Measurements from ENCODE around the gene CXorf65.

CXorf65 gene

DNA sequence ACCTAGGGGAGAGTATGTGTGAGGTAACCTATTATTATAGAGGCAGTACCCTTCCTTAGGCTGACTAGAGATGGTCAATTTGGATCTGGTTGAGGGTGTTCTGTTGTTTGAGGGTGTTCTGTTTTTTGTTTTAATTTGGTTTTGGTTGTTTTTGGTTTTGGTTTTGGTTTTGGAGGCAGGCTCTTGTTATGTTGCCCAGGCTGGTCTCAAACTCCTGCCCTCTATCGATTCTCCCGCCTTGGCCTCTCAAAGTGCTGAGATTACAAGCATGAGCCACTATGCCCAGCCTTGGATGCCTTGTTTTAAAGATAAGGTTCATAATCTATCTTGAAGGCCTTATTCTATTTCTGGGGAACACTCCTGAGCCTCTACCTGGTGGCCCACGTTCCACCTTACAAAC is 912 bp downstream of the CXorf65 start:
- DNase-seq: no peak

DNA sequence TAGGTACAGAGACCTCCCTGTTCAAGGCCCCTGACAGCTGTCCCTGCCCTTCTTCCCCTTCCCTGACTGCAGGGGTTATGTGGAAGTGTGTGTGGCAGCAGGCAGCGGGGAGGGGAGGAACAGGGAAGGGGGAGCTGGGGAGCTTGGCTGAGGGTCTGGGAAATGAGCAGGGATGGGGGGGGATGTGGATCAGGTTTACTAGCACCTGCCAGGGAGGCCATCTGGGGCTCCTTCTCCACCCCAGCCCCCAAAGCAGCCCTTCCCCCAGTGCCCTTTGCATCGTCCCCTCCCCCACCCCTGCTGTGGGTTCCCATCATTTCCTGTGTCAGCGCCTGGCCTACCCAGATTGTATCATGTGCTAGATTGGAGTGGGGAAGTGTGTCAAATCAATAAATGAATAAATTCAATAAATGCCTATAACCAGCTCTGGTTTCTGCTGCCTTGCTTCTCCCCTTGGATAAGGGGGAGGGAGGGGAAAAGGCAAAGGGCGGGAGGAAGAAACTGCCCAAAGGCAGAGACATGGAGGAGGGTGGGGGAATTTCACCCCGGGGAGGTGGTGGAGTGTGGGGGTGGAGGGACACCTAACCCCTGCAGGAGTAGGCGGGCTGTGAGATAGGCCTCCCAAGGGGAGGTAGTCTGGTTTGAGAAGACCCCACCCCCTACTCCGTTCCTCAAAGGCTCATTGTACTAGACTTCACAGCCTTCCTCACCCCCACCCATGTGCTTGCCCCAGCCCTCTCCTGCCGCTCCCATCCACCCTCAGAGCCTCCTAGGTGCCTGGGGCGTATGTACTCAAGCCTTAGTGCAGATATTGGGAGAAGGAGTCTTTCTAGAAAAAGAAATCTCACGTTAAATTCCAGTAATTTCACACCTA is 3.2 kb downstream of the CXorf65 start:
- no peak for DNase-seq

DNA sequence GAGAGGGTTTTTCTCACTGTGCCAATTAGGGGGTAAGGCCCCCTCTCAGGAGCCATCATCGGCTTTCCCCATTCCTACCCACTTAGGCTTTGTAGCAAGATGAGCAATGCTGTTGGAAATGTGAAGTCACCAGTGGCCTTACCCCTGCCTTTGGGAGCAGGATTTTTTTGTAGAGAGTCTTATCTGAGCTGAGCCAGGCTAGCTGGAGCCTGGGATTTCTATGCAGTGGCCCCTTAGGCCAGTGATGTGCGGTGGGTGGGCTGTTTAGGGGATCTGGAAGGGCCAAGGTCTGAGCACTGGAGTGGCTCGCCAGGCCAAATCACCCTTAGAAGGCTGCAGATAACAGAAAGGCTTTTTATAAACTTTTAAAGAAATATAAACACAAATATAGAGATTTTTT is 4.2 kb downstream of the CXorf65 start:
- no peak for DNase-seq

DNA sequence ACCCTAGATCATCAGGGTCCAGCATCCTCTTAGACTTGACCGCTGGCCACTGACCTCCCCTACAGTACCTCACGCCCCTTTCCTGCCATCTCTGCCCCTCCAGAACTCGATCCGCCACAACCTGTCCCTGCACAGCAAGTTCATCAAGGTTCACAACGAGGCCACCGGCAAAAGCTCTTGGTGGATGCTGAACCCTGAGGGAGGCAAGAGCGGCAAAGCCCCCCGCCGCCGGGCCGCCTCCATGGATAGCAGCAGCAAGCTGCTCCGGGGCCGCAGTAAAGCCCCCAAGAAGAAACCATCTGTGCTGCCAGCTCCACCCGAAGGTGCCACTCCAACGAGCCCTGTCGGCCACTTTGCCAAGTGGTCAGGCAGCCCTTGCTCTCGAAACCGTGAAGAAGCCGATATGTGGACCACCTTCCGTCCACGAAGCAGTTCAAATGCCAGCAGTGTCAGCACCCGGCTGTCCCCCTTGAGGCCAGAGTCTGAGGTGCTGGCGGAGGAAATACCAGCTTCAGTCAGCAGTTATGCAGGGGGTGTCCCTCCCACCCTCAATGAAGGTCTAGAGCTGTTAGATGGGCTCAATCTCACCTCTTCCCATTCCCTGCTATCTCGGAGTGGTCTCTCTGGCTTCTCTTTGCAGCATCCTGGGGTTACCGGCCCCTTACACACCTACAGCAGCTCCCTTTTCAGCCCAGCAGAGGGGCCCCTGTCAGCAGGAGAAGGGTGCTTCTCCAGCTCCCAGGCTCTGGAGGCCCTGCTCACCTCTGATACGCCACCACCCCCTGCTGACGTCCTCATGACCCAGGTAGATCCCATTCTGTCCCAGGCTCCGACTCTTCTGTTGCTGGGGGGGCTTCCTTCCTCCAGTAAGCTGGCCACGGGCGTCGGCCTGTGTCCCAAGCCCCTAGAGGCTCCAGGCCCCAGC is 5.7 kb downstream of the CXorf65 start:
- no peak for DNase-seq

DNA sequence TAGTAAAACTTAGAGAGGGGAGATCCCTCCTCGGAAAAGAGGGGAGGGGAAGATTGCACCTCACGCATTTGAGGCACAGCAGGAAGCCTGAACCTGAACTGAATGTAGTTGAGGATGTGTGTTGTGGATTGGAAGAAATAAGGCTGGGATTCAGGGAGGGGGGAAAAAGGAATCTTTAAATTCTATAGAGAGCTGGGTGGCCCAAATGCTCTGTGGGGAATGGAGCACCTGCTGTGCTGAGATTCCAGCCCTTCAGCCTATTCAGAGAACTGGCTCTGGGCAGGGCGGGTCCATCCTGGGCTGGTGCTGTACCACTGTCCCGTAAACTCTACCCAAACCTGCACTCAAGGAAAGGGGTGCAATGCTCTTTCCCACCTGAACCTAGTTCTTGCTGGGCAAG is 6.8 kb downstream of the CXorf65 start:
- no peak for DNase-seq

DNA sequence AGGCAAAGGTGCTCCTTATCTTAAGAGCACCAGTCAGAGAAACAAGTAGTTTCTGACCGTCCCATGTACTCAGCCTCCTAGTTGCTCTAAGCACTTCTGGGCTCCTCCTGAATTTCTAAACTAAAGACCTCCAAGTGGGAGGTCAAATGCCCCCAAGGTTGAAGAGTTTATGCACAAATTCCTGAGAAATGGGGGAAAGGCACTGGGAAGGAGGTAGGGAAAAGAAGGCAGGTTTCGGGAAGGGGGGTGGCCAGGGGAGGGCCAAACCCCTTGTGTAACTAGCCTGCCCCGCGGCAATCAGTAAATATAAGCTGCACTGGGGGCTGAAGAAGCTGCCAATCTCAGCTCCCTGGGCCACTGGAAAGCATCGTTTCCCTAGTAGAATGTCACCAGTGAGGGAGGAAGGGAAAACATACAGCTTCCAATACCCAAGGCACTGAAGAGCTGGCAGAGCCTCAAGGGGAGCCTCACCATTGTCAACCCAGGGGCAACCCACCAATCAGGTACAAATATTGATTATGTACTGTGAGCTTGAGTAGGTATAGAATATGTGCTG is 7.5 kb downstream of the CXorf65 start:
- no peak for DNase-seq

DNA sequence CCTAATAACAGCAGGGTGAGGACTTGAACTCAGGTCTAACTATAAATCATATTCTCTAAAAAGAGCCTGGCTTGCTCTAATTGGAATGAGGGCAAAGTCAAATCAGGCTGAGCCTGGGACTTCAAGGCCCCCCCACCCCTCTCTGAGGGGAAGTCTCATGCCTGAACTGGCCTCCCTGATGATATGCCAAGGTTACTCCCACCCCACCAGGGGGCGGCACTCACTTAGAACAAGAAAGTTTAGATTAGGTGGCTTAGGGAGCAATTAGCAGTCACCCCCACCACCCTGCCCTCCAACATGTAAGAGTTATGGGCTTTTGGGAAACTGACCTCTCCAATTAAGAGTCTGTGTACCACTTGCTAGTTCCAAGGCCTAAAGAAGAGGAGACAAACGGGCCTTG is 8.2 kb downstream of the CXorf65 start:
- peak; percentile 0 for DNase-seq

DNA sequence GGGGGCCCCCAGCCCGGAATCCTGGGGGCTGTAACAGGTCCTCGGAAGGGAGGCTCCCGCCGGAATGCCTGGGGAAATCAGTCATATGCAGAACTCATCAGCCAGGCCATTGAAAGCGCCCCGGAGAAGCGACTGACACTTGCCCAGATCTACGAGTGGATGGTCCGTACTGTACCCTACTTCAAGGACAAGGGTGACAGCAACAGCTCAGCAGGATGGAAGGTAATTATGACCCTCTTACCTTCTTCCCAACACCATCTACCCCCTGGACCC is 9.8 kb downstream of the CXorf65 start:
- DNase-seq: no peak

DNA sequence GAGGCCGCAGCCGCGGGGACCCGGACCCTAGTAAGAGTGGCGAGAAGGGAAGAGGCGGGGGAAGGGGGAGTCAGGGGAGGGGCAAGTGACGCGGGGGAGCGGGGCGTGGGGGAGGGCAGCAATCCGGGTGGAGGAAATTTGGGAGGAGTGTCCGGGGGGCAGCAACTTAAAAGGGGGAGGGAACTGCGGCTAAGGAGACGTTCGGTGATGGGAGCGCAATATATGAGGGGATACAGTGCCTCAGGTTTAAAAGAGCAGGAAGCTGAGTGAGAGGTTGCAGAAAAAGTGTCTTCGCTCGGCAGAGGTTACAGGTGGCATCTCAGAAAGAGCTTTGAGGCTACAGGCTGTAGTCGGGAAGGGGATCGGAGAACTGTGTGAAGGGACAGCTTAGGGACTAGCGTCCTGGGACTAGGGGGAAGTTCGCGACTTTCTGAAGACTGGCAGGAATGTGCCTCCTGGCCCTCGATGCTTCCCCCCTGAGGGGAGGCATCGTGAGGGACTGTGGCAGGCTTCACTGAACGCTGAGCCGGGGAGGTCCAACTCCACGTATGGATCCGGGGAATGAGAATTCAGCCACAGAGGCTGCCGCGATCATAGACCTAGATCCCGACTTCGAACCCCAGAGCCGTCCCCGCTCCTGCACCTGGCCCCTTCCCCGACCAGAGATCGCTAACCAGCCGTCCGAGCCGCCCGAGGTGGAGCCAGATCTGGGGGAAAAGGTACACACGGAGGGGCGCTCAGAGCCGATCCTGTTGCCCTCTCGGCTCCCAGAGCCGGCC is 10.4 kb downstream of the CXorf65 start:
- no peak for DNase-seq

DNA sequence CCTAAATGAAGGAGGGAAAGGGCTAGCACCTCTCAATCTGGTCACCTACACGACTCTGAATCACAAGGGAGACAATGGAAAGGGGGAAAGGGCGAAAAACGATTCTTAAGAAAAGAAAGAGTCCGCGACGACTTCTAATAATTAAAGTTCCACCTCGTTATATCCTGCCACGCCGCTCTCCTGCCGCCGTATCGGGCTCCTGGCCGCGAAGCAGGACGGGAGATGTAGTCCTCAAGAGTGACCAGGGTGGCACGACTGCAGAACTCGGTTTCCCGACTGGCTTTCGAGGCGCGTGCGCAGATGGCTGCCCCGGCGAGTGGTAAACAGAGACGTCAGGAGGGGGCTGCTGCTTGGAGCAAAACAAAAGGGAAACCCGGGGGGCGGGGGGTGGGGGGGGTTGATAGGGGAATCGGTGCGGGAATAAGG is 11.0 kb downstream of the CXorf65 start, which contains the start of gene FOXO4:
TSS of gene FOXO4 (plus strand) at position 297 of the 426 bp plus-strand sequence. CDS start 678 bp downstream, outside the sequence.
- DNase-seq: peak; percentile 22

DNA sequence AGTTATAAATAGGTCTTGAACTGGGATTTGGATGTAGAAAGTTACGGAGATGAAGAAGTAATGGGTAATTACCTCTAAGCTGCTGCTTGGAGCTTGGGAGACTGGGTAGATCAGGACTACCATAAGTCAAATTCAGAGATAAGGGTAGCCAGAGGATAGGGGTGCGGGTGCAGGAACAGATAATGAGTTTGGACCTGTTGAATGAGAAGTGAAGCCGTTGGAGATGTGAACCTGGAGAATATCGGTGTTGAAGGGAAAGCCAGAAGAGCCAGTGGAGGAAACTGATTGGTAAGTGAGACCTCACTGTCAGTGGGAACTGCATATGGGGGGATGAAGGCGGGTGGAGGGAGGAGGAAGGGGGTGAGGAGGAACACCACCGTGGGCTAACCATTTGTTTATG is 11.5 kb downstream of the CXorf65 start:
- DNase-seq: no peak

DNA sequence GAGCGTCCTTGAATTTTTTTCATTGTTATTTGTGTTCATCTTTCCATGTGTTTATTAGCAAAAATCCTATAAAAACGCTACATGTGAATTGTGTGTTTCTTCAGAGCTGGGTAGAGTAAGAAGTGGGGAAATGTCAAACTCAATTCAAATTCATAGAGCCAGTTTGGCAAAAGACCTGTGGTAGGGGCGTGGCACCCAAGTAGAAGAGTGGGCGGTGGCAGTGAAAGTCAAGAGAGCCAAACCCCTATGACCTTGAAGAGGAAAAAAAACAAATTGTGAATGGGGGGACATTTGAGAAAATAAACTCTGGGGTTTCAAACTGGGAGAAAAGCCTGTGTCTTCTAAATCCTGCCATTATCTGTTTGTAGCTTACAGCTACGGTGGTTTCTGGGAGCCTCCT is 15.3 kb downstream of the CXorf65 start:
- no peak for DNase-seq

DNA sequence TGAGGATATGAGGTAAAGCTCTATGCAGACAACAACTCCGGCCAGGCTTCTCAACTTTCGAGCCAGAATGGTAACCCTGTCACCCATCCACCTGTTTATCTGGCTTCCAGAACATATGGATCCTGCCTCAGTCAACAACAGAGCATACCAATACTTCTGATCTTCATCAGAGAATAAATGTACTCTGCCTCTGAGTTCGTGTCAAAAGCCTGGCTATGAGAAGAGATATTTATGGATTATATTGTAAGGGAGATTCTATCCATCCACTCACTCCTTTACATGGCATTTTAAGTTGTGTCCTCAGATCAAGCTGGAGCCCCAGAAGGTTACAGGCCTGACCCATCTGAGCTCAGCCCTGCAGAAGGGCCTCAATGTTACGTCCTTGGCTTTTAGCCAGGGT is 20.6 kb downstream of the CXorf65 start:
- DNase-seq: no peak

DNA sequence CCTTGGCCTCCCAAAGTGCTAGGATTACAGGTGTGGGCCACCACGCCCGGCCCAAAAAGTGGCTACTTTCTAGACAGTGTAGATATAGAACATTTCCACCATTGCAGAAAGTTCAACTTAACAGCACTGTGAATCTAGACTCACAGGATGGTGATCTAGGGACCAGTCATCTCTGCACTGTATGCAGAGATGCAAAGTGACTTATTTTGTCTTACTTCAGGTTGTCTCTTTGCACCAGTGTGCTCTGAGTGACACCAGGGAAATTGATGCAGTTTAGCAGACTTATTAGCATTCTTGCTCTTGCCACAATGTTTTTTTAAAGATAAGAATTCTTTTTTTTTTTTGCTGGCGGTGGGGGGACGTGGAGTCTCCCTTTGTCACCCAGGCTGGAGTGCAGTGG is 23.7 kb downstream of the CXorf65 start:
- no peak for DNase-seq

DNA sequence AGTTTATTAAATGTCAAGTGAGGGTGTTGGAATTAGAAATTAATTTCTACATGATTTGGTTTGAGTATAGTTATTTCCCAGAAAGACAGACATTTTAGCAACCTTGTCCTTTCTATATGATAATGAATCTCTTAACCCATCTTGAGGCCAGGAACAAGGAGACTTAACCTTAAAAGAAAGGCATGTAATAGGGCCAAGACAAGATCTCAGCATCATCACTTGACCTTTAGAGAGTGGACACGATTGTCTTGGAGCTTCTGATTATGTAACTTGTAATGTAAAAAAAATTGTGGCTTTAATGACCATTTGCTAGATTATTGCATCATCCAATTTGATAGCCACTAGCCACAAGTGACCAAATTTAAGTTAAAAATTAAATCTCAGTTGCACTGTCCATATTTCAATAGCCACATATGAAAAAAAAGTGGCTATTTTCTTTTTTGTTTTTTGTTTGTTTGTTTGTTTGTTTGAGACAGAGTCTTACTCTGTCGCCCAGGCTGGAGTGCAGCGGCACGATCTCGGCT is 24.4 kb downstream of the CXorf65 start:
- DNase-seq: no peak

DNA sequence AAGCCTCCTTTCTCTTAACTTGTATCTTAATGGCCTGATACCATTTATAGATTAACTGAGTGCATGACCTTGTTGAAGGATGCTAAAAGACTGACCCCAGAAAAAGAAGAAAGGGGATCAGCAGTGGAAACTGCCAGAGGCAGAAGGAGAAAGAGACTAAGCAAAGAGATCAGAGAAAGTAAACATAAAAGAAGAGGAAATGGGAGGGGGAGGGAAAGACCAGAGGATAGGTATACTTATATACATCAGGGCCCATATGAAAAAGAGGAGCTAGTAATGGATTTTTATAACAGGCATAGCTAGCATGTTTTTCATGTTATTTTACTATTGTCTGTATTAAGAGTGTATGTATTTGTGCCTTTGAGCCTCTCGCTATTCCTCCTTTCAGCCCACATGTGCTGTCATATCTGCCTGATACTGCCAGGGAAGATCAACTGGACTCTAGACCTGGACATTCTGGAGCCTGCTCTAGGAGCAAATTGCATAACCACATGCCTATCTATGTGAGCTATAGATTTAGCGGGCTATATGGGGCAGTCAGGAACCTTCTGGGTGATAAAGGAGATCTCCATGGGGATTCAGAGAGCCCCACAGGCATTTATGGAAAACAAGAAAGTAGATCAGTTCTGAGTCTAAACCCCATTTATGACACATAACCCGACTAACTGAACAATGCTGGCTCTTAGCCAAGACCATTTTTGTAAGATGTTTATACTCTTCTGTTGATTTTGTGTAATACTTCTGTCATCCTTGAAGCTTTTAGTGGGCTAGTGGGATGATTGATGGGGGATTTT is 25.0 kb downstream of the CXorf65 start:
- no peak for DNase-seq

DNA sequence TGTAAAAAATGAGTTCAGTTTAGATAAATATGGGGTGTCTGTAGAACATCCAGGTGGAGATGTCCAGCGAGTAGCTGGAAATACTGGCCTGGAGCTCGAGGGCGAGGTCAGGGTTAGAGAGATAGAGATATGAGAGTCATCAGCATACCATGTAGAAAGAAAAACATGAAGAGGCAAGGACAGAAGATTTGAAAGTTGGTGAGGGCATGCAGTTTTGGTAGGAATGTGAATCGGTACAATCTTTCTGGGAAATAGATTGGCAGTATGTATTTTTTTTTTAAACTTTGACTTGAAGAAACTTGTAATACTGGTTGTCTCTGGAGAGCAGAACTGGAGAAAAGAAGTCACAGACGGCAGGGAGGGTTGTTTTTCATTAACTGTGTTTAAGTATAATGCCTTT is 36.0 kb downstream of the CXorf65 start:
- no peak for DNase-seq

DNA sequence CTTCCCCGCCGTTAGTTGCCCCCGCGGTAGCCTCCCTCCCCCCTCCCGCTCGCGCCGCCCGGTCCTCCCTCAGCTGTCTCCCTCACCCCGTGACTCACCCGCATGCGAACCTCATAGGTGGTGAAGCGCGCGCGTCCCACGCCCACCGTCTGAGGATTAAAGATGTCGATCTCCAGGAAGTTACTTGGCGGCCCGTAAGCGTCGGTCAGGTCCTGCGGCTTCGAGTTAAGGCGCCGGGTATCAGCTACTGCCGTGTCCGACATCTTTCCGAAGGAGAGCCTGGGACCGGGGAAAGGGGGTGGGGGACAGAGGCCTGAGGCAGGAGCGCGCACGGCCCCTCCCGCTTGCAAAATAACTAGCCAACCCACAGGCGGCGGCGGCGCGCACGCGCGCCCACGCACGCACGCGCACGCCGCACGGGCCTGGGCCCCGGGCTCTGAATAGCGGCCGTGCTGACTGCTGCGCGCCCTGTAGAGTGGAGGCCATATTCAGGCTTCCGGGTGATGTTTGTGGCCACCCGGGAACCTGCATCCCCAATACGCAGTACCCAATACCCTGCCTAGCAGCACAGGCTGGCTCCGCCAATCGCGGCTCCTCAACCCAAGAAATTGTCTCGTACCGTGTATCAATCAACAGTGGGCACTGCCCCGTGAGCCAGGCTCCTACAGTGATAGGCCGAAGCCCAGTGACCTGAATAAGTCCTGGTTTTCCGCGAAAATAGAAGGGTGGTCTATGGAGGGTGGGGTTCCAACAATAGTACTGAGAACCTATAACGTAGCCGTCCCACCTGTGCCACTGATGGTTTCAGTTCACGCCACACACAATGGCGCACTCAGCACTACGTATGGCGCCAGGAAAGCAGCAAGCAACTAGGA is 38.3 kb downstream of the CXorf65 start, which contains the start of gene SNX12:
TSS of gene SNX12 (minus strand) at position 291 of the 875 bp plus-strand sequence. CDS start at position 263, 28 bp downstream.
- DNase-seq: peak; percentile 80

DNA sequence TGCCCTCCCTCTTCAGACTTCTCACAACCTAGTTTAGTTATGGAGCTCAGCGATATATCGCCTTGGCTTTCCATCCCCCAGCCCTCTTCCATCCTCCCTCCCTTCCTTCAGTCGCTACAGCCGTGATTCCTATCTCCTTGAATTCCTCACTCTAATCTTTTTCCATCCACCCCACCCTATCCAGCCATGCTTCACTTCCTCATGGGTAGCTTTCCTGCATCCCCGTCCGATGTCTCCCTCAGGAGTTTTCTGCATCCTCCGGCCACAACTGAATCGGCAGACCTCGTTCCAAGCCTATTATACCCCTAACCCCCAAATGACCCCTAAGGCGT is 38.9 kb downstream of the CXorf65 start:
- DNase-seq: no peak

DNA sequence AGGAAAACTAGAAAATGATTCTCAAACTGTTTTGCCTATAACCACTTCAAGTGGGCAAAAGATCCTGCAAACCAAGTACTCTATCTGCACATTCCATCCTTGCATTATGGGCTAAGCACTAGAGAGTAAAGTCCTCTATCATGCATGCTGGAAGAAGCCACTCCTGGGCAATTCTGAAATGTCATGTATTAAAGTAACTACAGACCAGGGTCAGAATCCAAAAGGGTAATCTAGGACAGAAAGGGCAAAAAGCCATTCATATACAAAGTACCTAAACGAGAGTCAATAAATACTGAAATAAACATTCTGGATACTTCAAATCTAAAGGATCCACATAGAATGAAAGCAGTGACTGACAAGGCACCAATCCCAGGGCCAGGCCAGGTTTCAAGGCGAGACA is 39.5 kb downstream of the CXorf65 start:
- no peak for DNase-seq

DNA sequence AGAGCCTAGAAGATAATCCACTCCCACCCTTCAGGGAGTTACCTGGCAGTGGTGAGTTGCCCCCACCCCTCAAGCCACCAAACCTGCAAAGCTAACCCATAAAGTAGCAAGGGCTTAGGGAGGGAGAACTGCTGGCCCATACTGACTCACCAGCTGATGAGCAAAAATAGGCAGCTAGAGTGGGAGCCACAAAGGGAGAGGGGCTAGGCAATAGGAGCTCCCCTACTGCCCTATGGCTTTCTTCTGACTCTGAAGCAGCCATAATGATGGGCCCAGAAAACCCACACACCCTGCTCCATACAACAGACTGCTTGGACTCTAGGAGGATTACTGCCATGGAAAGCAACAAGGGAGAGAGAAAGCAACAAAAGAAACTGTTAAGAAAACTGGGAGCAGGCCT is 46.4 kb downstream of the CXorf65 start:
- DNase-seq: no peak
